ENCODE data around the gene TTLL1.
A peak's percentile ranks its signal among the peaks of the same experiment; 100 is the strongest.

Gene TTLL1

GRCh38 chr22:43004362-43005035 lies 84.7 kb downstream of the TTLL1 start:
- DNase-seq (ENCODE audit: low read depth, low spot score) = peak; percentile 36
- CTCF ChIA-PET = interaction anchor here (1.2 to 3.6 kb wide), 4 partner anchors 9 to 86 kb away, joined by 3 to 15 read pairs (median 8); partner anchors contain the start of gene PACSIN2
- no peak for TF ChIP-seq CTCF (IDR thresholded peaks at IDR 0.05; ENCODE audit: insufficient read depth, low read length, missing control alignments)
- H3K4me3 ChIP-seq (ENCODE audit: low read depth, low read length) = no peak overlapping the region; the same call in 1 of the 2 replicates
- POLR2A ChIA-PET = interaction anchor here (0.8 to 5.9 kb wide), 3 partner anchors 10 to 13 kb away, joined by 3 to 46 read pairs (median 8); partner anchors contain the start of gene PACSIN2

- DNase-seq (ENCODE audit: low read depth, low spot score) = peak; percentile 45
- peak overlapping the region; percentile 38 for H3K4me3 ChIP-seq (ENCODE audit: low read depth, low read length)
- POLR2A ChIA-PET = interaction anchor here (0.9 to 5.9 kb wide), 2 partner anchors 11 to 12 kb away, joined by 6 to 46 read pairs; partner anchors contain the start of gene PACSIN2
- TF ChIP-seq CTCF (IDR thresholded peaks at IDR 0.05; ENCODE audit: insufficient read depth, low read length, missing control alignments) = no peak
- CTCF ChIA-PET = interaction anchor here (0.8 to 4.3 kb wide), 3 partner anchors 11 to 19 kb away, joined by 3 to 23 read pairs (median 15); partner anchors contain the start of gene PACSIN2
These were observed 87.0 kb downstream of the TTLL1 start for GRCh38 chr22:43002202-43002586.

GRCh38 chr22:43001271-43002201 lies 87.7 kb downstream of the TTLL1 start:
- ChIA-PET CTCF (interaction anchor here (0.8 to 4.3 kb wide), 3 partner anchors 11 to 19 kb away, joined by 3 to 23 read pairs (median 15); partner anchors contain the start of gene PACSIN2), POLR2A (interaction anchor here (0.6 to 5.9 kb wide), 3 partner anchors 10 to 457 kb away, joined by 3 to 46 read pairs (median 6); partner anchors contain the start of gene PACSIN2)
- H3K4me3 ChIP-seq (ENCODE audit: low read depth, low read length) = peak overlapping the region; percentile 38
- TF ChIP-seq CTCF (IDR thresholded peaks at IDR 0.05; ENCODE audit: insufficient read depth, low read length, missing control alignments) = no peak
- no peak for DNase-seq (ENCODE audit: low read depth, low spot score)

- DNase-seq (ENCODE audit: low read depth, low spot score) = no peak
- no peak overlapping the region for H3K4me3 ChIP-seq (ENCODE audit: low read depth, low read length)
- ChIA-PET CTCF (interaction anchor here (1.1 to 4.3 kb wide), 2 partner anchors 10 to 33 kb away, joined by 4 to 23 read pairs; no protein-coding TSS in a partner anchor), POLR2A (interaction anchor here (0.6 to 5.9 kb wide), 3 partner anchors 14 to 456 kb away, joined by 3 to 46 read pairs (median 3); partner anchors contain the start of gene PACSIN2)
- no peak for TF ChIP-seq CTCF (IDR thresholded peaks at IDR 0.05; ENCODE audit: insufficient read depth, low read length, missing control alignments)
These were observed 88.6 kb downstream of the TTLL1 start for GRCh38 chr22:43000441-43001175.

- ChIA-PET CTCF (no interaction called here), POLR2A (no interaction called here)
- TF ChIP-seq CTCF (IDR thresholded peaks at IDR 0.05; ENCODE audit: insufficient read depth, low read length, missing control alignments) = no peak
- DNase-seq (ENCODE audit: low read depth, low spot score) = no peak
- H3K4me3 ChIP-seq (ENCODE audit: low read depth, low read length) = no peak overlapping the region
These were observed 91.6 kb downstream of the TTLL1 start for GRCh38 chr22:42997582-42998090.

Measured in AG04449 (cell line).